OCI-LY3 (cell line): ENCODE data around the gene ACACA.

Experiments
- CTCF ChIP-seq: fragments of 200-600, 300-600 bp; sonication (generic); IDR thresholded peaks from 2 replicates; pipeline ENCODE4 v1.5.1; 2014; ENCODE audit warnings: antibody characterized with exemption, low read length, low read depth
- EZH2phosphoT487 ChIP-seq: fragments of 200-600 bp; shearing (Covaris generic); IDR thresholded peaks from 2 replicates; pipeline ENCODE4 v1.6.1; 2018; ENCODE audit warnings: antibody characterized with exemption, mixed run types, low read depth

GRCh38 chr17:37045351-37045922 lies 361.2 kb downstream of the ACACA start:
- TF ChIP-seq CTCF: no peak
- no peak for TF ChIP-seq EZH2phosphoT487
